GM19324 (cell line): ENCODE measurements around the gene BLOC1S1.

Experiments used
- ATAC-seq: cut with Tn5 transposase; IDR thresholded peaks from one replicate; pipeline ENCODE4 v1.9.1; 2021; ENCODE audit warnings: mild to moderate bottlenecking, moderate library complexity; ENCODE audit not compliant: unreplicated experiment, low FRiP score

Gene BLOC1S1

DNA sequence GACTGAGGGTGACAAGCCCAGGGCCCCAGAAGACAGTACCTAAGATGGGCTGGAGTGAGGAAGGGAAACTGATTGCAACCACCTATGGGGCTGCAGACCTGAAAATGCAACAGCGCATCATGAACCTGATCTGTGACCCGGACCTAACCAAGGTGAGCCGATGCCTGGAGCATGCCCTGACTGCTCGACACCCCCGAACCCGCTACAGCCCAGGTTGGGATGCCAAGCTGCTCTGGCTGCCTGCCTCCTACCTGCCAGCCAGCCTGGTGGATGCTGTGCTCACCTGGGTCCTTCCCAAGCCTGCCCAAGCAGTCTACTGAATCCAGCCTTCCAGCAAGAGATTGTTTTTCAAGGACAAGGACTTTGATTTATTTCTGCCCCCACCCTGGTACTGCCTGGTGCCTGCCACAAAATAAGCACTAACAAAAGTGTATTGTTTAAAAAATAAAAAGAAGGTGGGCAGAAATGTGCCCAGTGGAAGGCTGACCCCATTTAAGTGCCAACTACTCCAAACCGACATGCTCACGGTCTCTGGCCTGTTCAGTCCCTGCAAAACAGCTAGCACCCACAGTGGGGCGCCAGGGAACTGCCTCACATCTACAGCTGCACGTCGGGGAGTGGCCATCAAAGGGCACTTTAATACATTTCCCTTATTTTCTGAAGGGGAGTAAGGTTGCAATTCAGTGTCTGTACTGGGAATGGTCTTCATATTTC, 8.5 kb downstream of the BLOC1S1 start:
- no peak for ATAC-seq

DNA sequence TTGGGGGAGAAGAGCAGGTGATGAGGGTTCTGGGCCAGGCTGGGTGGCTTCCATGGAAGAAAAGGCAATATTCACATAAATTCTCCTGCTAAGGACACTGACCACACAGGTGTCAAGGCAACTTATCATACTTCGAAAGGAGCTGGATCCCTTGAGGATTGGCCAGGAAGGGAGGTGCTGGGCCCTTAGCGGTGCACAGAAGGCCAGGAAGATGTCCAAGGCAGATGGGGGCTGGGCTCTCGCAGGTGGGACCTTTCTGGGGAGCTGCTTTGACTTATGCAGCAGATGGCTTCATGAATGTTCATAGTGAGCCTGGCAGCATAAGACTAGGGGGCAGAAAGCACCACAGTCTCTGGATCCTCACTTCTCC, 9.1 kb downstream of the BLOC1S1 start:
- ATAC-seq: no peak

DNA sequence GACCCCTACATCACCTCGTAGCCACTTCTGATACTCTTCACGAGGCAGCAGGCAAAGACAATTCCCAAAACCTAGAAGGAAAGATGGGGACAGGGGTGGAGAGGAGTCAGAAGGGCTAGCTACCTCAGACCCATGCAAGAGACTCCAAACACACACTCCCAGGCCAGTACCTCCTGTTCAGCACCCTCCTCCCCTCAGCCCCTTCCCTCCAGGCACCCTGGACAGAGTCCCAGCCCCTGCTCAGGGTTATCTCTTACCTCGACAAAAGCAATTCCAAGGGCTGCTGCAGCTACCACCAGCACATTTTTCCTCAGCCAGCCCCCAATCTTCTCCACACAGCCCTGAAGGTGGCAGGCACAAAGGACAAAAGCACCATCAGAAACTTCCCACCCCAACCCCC, 9.7 kb downstream of the BLOC1S1 start:
- no peak for ATAC-seq

DNA sequence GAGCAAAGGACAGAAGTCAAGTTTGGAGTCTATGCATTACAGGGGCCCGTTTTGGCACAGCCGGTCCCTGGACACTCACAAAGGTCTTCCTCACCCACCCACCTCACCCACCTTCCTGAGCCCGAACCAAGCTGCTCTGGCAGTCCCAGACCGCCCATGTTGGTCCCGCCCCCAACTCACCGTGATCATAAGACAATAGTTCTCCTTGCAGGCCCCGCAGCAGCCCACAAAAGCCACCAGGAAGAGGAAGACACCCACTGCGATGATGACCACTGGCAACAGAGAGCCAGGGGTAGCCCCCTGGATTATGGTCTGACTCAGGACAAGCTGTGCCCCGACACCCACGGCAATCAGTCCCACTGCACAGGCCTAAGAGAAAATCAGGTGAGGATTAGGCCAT, 11.1 kb downstream of the BLOC1S1 start:
- no peak for ATAC-seq

DNA sequence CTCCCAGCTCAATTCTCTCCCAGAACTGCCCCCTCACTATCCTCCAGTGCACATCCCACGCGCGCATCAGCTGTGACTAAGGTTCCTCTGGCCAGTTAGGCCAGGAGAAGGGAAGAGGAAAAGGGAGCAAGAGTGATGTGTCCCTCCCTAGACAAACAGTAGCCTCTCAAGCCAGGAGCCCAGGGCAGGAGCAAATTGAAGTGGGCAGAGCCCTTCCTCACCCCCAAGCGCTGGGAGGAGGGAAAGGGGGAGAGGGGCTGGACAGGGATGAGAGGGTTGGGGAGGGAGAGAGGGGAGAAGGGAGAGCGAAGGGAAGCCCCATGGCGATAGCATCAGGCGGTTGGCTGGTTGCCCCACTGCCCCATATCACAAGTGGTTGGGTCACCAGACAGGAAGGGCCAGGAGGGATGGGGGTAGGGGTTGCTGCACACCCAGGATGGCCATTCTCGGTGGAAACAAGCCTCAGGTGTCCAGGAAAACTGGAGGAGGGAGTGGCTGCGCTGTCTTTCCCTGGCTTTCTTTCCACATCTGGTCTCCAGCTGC, 11.9 kb downstream of the BLOC1S1 start:
- no peak for ATAC-seq

DNA sequence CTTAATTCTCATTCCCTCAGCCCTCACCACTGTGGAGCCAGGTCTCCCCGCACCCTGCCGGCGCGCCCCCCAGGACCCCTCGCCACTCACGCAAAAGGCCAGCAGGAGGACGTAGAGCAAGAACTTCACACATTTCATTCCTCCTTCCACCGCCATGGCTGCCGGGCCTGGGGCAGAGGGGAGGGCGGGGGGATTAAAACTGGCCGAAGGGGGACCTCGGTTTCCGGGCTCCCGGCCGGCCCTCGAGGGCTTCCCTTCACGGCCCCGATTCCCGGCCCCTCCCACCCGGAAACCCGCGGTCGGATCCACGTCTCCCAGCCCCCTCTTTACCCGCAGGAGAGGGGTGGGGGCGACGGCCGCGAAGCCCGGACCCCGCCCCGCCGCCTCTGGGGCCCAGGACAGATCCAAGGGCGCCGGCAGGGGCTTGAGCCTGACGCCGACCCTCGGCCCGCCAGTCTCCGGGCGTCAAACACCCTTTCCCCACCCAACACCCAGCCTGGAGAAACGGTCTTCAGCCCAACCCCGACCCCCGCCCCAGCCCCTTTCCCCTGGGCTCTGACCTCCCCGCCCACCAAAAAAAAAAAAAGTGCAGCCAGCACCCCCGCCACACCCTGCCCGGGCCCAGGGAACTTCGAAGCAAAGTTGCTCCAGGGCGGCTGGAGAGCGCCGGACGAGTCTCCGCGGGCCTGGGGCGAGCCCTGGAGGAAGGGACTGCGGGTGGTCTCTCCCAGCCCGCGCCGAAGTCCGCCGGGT, 12.5 kb downstream of the BLOC1S1 start:
- no peak for ATAC-seq

DNA sequence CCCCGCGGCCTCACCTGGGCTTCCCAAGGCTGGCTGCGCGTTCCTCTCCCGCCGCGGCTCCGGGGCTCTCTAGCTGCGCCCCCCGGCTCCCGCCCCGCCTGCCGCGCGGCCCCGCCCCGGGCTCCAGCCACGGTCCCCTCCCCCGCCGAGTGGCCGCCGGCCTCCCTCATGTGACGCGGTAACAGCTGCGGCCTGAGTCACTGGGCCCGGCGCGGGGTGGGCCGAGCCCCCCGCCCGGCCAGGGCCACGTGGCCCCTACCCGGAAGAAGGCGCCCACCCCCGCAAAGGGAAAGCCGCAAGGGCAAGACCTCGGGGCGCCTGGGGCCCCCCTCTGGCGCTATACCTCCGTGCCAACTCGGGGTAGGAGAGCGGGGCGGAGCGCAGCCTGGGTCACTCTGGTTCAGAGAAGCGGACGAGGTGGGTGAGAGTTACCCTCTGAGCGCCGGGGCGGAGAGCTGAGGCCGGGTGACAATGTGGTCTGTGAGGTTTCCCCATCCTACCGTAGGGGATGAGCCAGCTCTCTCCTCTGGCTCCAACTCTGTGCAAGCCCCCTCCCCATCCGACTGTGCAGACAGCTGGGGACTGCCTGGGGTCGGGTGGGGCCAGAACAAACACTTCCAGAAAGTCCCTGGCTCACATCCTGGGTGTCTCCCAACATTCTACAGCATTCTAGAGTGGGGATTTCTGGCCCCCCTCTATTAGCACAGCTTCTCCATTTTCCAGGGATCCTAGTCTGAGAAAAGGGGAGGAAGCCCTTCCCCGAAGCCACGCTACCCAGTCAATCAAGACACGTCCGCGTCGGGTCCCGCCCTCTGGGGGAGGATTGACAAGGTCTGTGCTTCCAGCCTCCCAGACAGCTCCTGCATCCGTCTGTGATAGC, 13.3 kb downstream of the BLOC1S1 start, which contains the start of gene CD63:
Gene CD63 (minus strand): TSS at position 71 of the 880 bp plus-strand sequence. CDS start 668 bp downstream, outside the sequence.
- ATAC-seq: peak; percentile 82

DNA sequence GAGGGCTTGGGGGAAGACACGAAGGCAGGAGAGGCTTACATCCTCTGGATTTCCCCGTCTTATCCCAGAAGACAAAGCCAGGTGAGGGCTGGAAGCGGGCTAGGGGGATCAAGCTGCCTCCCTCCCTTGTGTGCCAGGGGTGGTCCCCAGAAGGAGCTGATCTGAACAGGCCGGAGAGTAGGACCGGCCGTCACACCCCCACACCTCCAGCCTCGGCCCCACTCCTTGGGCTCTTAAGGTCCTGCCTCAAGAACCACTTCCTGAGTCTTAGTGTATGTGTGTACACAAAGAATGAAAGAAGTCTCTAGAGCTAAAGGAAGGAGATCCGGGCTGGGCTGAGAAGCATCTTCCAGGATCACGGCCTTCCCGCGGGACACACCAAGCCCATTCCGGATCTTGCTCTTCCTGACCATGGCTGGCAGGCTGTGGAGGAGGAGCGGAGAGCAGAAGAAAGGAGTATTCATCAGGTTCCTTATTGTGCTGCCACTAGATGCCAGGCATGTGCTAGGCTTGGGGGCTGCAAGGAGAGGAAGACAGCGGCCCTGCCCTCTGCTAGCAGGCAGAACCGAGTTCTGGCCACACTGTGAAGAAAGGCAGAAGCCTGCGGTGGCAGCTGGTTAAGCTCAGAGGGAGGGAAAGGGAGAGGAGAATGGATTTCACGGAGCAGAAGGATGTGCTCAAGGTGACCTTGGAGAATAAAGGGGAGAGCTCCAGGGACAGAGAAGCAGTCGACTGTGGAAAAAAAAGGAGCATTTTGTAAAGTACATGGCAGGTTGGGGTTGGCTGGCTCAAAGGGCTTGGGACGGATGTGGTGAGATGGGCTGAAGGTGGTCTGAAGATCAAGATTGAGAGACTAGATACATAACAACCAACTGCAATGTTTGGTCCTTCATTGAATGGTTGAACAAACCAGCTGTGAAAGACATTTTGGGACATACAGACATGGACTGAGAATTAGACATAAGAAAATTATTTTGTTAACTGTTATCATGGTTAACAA, 14.3 kb downstream of the BLOC1S1 start:
- peak; percentile 16 for ATAC-seq

DNA sequence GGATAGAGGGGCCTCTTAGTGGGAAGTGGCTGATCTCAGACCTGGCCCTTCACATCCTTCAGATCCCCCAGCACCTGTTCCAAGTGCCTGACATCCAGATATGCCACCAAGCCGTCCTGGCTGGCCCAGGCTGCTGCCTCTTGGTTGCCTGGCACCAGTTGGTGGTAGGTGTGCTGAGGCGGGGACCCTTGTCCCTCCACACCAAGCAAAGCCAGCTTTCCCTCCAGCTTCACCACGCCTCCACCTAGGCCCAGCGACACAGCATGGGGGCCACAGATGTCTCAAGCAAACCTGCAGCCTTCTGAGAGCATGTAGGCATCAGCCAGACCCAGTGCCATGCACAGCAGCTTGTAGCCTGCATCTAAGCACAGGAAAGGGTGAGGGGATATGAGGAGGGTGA, 16.4 kb downstream of the BLOC1S1 start:
- no peak for ATAC-seq

DNA sequence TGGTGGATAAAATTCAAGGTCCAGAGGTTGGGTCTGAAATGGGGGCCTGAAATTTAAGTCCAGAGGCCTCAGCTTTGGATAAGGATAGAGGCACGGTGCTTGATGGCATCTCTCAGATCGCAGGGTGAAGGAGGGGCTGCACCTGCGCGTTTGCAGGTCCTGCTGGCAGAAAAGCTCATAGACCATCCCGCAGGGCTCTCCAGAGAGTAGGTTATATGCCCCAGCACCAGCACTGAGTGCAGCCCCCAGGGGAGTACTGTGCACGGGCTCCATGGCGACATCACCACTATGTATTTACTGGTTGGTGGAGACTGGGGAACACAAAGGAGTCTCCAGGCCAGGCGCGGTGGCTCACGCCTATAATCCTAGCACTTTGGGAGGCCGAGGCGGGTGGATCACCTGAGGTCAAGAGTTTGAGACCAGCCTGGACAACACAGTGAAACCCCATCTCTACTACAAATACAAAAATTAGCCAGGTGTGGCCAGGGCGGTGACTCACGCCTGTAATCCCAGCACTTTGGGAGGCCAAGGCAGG, 17.2 kb downstream of the BLOC1S1 start:
- no peak for ATAC-seq

DNA sequence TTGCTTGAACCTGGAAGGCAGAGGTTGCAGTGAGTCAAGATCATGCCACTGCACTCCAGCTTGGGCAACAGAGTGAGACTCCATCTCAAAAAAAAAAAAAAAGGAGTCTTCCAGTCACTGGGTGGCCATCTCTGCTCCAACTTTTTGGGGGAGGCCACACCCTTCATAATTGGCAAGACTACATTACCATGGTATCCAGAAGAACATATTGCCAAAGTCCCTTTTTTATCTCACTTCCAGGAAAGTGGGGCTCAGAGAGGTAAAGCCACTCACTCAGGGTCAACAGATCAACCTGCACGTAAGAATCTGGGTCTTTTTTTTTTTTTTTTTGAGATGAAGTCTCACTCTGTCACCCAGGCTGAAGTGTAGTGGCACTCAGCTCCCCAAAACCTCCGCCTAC, 18.0 kb downstream of the BLOC1S1 start:
- ATAC-seq: no peak

DNA sequence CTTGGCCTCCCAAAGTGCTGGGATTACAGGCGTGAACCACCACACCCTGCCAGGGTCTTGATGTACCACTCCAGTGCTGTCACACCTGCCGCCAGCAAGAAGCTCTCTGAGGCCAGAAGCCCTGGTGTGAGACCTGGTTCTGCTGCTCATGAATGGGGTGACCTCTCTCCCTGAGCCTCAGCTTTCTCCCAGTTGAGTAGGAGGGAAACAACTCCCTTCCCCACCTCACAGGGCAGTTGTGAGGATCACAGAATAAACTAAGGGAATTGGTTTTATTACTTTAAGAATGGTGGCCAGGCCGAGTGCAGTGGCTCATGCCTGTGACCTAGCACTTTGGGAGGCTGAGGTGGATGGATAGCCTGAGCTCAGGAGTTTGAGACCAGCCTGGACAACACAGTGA, 18.7 kb downstream of the BLOC1S1 start:
- ATAC-seq: no peak

DNA sequence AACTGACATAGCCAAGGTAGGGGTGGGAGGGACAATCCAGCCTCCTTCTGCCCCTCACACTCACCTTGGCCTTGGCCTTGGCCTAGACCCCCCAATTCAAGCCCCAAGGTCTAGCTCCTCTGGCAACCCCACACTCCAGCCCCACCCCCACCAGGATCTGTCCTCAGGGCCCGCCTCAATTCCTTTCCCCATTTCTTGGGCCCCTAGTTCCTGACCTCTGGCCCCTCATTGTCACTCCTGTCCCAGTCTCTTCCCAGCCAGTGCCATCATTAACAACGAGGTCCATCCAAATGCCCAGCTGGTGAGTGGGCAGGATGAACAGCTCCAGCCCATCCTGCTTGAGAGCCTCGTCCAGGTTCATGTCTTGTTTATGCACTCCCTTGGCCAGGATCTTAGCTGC, 20.2 kb downstream of the BLOC1S1 start:
- ATAC-seq: no peak

DNA sequence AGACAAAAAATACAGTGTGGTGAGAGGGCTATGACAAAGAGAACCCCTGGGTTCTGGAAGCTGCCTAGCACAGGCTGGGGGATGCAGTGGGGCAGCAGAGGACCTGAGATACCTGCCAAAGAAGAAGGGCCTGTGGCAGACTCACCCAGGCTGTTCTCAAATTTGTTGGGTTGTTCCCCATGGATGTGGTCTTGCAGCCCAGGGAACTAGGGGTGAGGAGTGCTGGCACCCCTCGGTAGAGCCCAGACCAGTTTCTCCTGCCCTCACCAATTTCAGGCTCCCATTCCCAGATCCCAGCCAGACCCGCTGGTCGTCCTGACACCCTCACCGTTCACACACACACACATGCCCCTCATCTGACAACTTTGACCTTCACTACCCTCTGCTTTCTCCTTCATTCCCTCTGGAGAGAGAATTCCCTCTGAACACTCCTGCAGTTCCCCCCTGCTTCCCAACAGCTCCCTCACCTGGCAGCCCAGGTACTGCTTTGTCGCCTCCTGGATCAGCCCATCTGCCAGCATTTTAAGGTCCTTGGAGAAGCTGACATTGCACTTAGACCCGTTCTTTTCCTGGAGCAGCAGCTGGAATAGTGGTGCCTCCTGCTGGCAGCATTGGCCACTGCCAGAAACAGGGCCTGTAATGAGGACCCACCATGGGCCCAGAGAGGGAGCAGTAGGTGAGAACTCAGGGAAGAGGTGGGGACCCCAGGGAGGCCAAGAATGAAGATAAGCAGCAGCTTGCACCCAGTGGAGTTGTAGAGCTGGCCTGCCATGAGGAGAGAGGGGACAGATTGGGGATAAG, 21.1 kb downstream of the BLOC1S1 start:
- peak; percentile 39 for ATAC-seq

DNA sequence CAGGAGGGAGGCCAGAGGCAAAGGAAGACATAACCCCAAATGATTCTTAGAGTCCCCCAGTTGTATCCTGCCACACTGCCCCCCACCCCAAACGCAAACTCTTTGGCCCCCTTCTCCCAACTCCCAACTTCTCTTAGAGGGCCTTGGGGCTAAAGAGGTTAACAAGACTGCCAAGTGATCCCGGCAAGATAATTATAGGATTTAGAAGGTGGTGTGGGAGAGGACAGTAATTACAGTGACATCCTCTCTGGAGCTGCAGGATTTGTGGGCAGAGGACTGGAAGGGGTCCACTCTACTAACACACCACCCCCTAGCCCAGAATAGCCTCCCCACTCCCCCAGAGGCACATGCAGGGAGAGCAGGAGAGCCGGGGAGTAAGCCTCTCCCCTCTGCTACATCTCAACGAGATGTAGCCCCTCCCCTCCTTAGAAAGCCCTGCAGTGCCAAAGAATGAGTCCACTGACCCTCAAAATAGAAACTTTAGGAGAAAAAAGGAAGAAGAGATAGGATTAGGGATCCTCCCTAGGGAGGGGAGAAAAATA, 21.8 kb downstream of the BLOC1S1 start:
- ATAC-seq: no peak

DNA sequence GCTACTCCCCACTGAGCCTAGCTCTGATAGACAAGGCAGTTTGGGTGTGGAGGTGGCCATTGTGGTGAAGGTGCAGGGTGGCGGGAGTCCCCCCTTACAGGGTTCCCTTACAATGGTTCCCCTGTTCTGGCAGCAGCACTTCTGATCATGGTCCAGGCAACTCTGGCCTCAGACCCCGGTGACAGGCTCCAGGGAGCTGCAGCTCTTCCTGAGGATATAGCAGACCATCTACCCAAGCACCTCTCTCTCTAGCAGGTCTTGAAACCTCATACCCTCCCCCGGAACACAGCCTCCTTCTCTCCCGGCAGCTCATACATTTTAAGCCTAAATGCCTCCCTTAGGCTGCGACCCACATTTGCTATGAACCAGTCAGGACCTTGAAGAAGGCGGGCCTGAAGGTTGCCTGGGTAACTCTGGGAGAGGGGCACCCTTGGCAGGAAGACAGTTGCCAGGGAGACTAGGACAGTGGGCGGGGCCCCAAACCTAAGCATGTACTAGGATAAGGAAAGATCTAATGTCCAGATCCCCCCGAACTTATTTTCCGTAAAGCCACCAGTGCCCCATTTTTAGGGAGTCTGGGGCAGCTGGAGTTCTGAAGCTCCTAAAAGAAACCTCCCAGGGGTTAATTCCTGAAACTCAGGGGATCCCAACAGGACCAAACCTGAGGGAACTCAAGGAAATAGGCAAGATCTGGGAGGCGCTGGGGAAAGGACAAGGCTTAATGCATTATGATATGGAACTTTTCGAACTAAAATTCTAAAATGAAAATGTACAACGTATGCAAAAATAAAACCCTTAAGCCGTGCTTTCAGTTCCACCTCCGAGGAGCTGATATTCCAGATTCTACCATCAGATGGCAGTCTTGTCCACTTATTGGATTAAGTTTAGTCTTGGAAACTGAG, 22.5 kb downstream of the BLOC1S1 start:
- ATAC-seq: peak; percentile 91

DNA sequence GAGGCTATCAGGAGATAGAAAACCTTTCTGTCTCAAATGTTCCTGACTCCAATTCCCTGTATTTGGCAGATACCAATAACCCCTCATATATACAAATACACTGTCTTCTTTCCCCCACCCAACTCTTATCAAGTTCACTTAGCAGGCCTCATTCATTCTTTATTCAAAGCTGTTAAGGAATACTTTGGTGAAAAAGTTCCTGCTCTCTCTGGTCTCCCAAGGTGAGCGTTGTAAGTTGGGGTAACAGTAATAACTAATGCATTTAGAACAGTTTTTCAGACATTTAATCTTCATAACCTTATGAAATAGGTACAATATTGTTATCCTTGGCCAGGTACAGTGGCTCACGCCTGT, 23.2 kb downstream of the BLOC1S1 start:
- no peak for ATAC-seq
